Measurements from ENCODE around the gene MRTFA. TPM values are rescaled to one million over a fixed set of nuclear protein-coding genes. Genes with fewer than 3 reads are reported as not detected.
A peak's percentile ranks its signal among the peaks of the same experiment; 100 is the strongest.

The MRTFA gene
- total and polyA plus RNA-seq, 8 donors: 11.1 to 706 (median 61.2) TPM

DNA sequence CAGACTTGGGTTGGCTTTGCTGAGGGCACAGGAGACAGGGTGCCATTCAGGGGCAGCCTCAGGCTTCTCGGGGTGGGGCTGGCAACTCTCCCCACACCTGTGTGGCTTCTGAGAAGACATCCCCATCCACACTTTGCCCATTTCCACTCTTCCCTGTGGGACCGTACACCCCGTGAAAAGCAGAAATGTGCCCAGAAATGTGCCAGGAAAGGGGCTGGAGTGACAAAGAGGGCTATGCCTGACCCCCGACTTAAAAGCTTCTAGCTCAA, 215.5 kb downstream of the MRTFA start:
- TF ChIP-seq POLR2A (IDR thresholded peaks at IDR 0.05) (no peak), EP300 (IDR thresholded peaks at IDR 0.05) (no peak), POLR2AphosphoS5 (IDR thresholded peaks at IDR 0.05) (no peak)
- TF ChIP-seq, protein P1, sequence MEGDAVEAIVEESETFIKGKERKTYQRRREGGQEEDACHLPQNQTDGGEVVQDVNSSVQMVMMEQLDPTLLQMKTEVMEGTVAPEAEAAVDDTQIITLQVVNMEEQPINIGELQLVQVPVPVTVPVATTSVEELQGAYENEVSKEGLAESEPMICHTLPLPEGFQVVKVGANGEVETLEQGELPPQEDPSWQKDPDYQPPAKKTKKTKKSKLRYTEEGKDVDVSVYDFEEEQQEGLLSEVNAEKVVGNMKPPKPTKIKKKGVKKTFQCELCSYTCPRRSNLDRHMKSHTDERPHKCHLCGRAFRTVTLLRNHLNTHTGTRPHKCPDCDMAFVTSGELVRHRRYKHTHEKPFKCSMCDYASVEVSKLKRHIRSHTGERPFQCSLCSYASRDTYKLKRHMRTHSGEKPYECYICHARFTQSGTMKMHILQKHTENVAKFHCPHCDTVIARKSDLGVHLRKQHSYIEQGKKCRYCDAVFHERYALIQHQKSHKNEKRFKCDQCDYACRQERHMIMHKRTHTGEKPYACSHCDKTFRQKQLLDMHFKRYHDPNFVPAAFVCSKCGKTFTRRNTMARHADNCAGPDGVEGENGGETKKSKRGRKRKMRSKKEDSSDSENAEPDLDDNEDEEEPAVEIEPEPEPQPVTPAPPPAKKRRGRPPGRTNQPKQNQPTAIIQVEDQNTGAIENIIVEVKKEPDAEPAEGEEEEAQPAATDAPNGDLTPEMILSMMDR (IDR thresholded peaks at IDR 0.05): no peak
- H3K9me3 ChIP-seq: no peaks in the 10 kb centered on the region
- peaks cover 0 to 16% (median 8%) of the 10 kb centered on the region in 4 donors for H3K4me1 ChIP-seq
- H3K4me3 ChIP-seq: no peak overlapping the region
- WGBS, 5 donors: 90 to 95% (median 94%) methylated on average over 4 of the region's 4 CpGs
- H3K27ac ChIP-seq: no peak overlapping the region
- H3K36me3 ChIP-seq: peaks cover 93 to 100% (median 100%) of the 10 kb centered on the region in 4 donors
- intact Hi-C loops (cut with DNase I; ENCODE audit: low total_unique reads): no loop called here
- no peak for DNase-seq
- H3K27me3 ChIP-seq: no peaks in the 10 kb centered on the region

DNA sequence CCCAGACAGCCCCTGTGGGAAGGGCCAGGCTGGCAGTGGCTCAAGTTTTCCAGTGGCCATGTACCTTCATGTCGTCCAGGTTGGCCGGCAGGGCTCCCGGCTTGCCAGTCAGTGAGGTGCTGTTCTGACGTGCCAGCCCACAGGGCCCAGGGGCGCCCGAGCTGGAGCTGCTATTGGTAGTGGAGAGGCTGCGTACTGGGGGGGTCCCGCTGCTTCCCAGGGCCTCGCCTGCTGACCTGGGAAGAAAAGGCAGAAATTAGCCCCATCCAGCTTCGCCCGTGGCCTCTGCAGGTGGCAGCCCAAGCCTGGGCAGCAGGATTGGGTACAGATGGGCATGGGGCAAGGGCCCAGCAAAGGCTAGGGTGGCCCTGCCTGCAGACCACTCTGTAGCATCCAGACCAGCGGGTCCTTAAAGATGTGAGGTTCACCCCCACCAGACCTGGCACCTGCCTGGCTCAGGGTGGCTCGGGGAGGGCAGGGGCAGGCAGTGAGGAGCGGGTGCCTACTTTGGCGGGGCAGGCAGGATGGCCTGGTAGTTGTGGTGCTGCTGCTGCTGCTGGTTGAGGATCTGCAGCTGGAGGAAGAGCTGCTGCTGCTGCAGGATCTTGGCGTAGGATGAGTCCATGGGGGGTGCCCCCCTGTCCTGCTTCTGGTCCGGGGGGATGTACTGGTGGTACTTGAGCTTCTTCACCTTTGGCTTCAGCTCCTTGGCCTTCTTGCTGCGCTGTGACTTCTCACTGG, 216.0 kb downstream of the MRTFA start:
- H3K9me3 ChIP-seq: no peaks in the 10 kb centered on the region
- no peak for DNase-seq
- no peaks in the 10 kb centered on the region for H3K27me3 ChIP-seq
- no peak overlapping the region for H3K27ac ChIP-seq
- peaks cover 0 to 21% (median 11%) of the 10 kb centered on the region in 4 donors for H3K4me1 ChIP-seq
- H3K4me3 ChIP-seq: no peak overlapping the region
- TF ChIP-seq POLR2AphosphoS5 (IDR thresholded peaks at IDR 0.05): no peak
- no peak for TF ChIP-seq POLR2A (IDR thresholded peaks at IDR 0.05)
- TF ChIP-seq, protein P1 (IDR thresholded peaks at IDR 0.05): no peak
- no peak for TF ChIP-seq EP300 (IDR thresholded peaks at IDR 0.05)
- H3K36me3 ChIP-seq: peaks cover 88 to 100% (median 100%) of the 10 kb centered on the region in 4 donors
- 88 to 100% (median 96%) methylated on average over 2 to 18 of the region's 18 CpGs for WGBS, 5 donors
- intact Hi-C loops (cut with DNase I; ENCODE audit: low total_unique reads): no loop called here

DNA sequence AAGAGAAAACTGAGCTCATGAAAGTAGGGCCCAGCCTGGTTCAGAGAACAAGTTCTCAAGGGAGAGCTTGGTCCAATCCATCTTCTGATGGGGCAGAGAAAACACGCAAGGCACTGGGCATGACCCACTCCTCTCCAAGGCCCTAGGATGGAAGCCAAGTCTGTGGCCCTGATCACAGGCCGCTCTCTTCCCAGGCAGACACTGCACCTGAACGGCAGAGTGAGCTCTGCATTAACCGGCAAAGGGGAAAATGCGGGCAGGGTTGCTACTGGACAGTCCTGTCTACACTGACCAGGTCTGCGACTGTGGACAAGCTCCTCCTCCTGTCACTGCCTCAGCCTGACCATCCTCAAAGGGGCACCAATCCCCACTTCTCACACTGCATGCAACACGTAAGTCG, 216.8 kb downstream of the MRTFA start:
- WGBS, 5 donors: 88 to 97% (median 92%) methylated on average over 4 to 8 of the region's 8 CpGs
- no peak overlapping the region for H3K4me3 ChIP-seq
- intact Hi-C loops (cut with DNase I; ENCODE audit: low total_unique reads): no loop called here

DNA sequence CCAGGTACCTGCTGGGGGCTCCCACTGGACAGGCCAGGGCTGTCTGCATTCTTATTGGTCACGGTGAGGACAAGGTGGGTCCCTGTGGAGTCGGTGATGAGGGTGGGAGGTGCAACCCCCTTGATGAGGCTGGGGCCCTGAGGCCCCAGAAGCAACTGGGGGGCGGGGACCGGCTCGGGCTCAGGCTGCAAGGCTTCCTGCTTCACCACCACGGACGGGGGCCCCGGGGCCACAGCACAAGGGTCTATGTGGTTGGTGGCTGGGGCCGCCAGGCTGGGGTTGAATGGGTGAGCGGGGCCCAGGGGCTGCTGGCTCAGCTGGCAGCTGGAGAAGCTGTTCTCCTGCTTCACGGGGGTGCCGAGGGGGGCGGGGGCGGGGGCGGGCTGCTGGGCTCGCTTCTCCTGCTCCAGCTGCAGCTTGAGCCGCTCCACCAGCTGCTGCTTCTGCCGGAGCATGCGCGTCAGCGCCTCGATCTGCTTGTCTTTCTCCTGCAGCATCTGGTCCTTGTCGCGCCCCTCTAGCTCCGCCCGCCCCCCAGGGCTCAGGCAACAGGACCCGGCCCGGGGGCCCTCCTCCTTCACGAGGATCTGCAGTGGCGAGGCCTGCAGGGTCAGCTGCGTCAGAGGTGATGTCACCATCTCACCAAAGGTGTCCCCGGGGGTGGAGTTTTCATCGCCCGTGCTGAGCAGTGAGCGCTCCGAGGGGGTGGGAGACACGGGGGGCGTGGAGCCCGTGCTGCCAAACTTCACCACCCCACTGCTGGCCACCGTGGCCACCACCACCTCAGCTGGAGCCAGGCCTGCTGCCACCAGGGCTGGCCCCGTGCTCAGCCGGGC, 217.9 kb downstream of the MRTFA start:
- DNase-seq: peak in 1 of 2 donors; percentile 86
- TF ChIP-seq POLR2A (IDR thresholded peaks at IDR 0.05) (no peak), EP300 (IDR thresholded peaks at IDR 0.05) (no peak), POLR2AphosphoS5 (IDR thresholded peaks at IDR 0.05) (no peak)
- TF ChIP-seq, protein P1 (IDR thresholded peaks at IDR 0.05): no peak
- peak overlapping the region in 1 of 5 donors; percentile 4 for H3K27ac ChIP-seq
- peaks cover 0 to 30% (median 24%) of the 10 kb centered on the region in 4 donors for H3K4me1 ChIP-seq
- peaks cover 69 to 86% (median 82%) of the 10 kb centered on the region in 4 donors for H3K36me3 ChIP-seq
- H3K27me3 ChIP-seq: no peaks in the 10 kb centered on the region
- no peak overlapping the region for H3K4me3 ChIP-seq
- H3K9me3 ChIP-seq: no peaks in the 10 kb centered on the region
- 73 to 79% (median 77%) methylated on average over 13 to 42 of the region's 42 CpGs for WGBS, 5 donors
- intact Hi-C loops (cut with DNase I; ENCODE audit: low total_unique reads): no loop called here

More for the DNA sequence above, 216.8 kb downstream of the MRTFA start:
- Histone ChIP-seq H3K27ac (no peak overlapping the region), H3K27me3 (no peaks in the 10 kb centered on the region), H3K36me3 (peaks cover 81 to 97% (median 93%) of the 10 kb centered on the region in 4 donors), H3K9me3 (no peaks in the 10 kb centered on the region), H3K4me1 (peaks cover 0 to 29% (median 18%) of the 10 kb centered on the region in 4 donors)
- no peak for DNase-seq
- TF ChIP-seq, protein P1 (IDR thresholded peaks at IDR 0.05): no peak
- TF ChIP-seq EP300 (IDR thresholded peaks at IDR 0.05) (no peak), POLR2AphosphoS5 (IDR thresholded peaks at IDR 0.05) (no peak), POLR2A (IDR thresholded peaks at IDR 0.05) (no peak)
